AG09309 (cell line): ENCODE data around the gene RASSF3.
"Not testable (repeated sequence)": the region's sequence is repeated elsewhere in the genome, so short reads cannot be mapped to it uniquely, and the experiment has no call there.

Source experiments
- DNase-seq: peaks from one replicate; pipeline ENCODE4 v3.0.0-alpha.2; 2010; ENCODE audit warnings: low read depth
- H3K4me3 ChIP-seq: 2 replicates; pipeline ENCODE4 v1.5.1; 2011; ENCODE audit warnings: mild to moderate bottlenecking, low read depth, low read length, moderate library complexity; ENCODE audit not compliant: control insufficient read depth
- CTCF ChIP-seq: IDR thresholded peaks from 2 replicates; pipeline ENCODE4 v1.5.1; 2011; ENCODE audit warnings: mild to moderate bottlenecking, low read depth, low read length, inconsistent platforms; ENCODE audit not compliant: insufficient read depth, control insufficient read depth; ENCODE audit errors: missing control alignments

Gene RASSF3

DNA sequence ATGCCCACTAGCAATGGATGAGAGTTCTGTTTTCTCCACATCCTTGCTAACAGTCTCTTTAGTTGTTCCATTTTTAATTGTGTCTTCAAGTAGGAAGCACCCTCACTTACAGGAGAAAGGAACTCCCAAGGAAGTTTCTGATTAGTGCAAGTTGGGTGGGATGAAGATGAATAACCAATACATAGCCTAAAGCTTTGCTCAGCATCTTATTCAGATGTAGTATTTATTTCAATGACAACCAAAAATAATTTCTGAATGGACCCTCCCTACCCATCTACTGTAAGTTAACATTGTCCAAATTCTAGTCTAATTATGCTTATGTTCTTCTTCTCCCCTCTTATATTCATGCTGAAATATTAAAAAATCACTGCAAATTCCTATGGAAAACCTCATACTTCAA is 36.0 kb downstream of the RASSF3 start:
- TF ChIP-seq CTCF, result no peak
- DNase-seq, result no peak
- H3K4me3 ChIP-seq, result no peak overlapping the region

DNA sequence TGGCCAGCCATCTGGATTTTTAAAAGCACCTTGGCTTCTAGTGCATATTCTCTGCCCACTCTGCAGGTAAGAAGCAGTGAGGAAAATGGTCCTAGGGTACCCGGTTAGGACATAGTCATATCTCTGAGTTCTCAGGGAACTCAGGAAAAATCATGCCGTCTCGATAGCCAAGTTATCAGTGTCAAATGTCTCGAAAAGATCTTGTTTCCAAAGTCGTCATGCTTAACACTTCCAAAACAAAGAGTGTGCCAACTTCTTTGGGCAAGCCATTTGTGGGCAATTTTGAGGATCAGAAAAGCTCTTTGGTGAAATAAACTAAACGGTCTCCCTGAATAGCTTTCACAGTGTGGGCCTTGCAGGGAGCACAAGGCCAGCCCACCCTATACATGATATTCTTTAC is 39.2 kb downstream of the RASSF3 start:
- no peak for DNase-seq
- no peak overlapping the region for H3K4me3 ChIP-seq
- no peak for TF ChIP-seq CTCF

DNA sequence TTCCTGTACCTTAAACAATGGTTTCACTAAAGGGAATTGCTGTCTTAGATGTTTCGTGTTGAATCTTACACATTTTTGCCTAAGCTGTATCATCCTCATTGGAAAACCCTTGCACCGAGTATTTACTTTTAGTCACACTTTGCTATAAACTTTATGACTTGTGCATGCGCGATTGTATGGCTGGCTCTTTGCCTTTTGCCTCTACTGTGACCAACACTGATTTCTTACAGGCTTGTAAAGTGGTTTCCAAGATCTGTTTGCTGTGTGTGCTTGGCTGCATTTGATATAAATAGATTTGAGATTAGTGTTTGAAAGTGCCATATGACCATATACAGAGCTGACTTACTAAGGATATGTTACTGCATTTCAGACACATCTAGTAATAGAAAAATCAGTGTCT is 40.5 kb downstream of the RASSF3 start:
- DNase-seq, result peak; percentile 35

GRCh38 chr12:64652346-64652745 is 42.1 kb downstream of the RASSF3 start:
- H3K4me3 ChIP-seq, result no peak overlapping the region
- DNase-seq, result no peak
- TF ChIP-seq CTCF, result no peak

More for the DNA sequence above, 40.5 kb downstream of the RASSF3 start:
- TF ChIP-seq CTCF, result no peak
- H3K4me3 ChIP-seq, result no peak overlapping the region

- DNase-seq, result no peak
- TF ChIP-seq CTCF, result no peak
These were observed 42.8 kb downstream of the RASSF3 start for GRCh38 chr12:64653123-64653522.

GRCh38 chr12:64653907-64654306 is 43.6 kb downstream of the RASSF3 start:
- not testable (repeated sequence) for H3K4me3 ChIP-seq, DNase-seq

More at GRCh38 chr12:64653123-64653522, 42.8 kb downstream of the RASSF3 start:
- H3K4me3 ChIP-seq, result no peak overlapping the region

DNA sequence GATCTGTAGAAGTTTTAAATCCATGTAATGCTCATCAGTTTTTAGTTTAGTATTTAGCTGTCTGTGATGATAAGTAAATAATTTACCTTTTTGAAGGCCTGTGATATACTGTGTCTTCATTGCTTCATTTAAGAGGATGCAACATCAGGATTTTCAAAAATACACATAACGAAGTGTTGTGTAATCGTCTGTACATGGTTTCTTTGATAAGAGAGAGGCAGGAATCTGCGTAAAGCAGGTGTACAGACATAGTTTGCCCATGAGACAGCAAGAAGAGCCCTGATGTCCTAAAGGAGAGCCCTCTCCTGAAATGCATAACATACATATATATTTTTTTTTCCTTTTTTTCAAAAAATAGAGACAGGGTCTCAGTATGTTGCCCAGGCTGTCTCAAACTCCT is 44.8 kb downstream of the RASSF3 start:
- no peak for DNase-seq
- H3K4me3 ChIP-seq, result no peak overlapping the region
- TF ChIP-seq CTCF, result no peak
